GM21529 (cell line): ENCODE results near the gene PPIL6.

Experiments
- ATAC-seq: cut with Tn5 transposase; IDR thresholded peaks from one replicate; pipeline ENCODE4 v1.9.1; 2021; ENCODE audit not compliant: unreplicated experiment

PPIL6 gene

GRCh38 chr6:109406196-109406595 lies 34.2 kb downstream of the PPIL6 start:
- no peak for ATAC-seq

DNA sequence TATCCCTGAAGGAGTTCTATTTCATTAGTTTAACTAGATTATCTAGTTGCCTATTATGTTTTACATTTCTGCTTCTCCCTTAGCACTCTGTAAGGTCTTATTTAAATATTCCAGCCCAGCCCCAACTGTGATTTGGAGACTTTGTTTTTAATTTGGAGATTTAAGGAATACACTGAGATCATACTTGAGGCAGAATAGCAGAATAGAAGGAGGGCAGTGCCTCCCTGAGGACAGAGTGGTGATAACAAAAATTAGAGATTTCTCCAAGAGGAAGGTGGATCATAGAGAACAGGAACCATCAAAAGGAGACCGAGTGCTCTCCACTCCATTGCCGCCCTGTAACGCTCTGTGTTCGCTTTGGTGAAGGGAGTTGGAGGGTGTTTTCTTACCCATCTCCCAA lies 43.4 kb downstream of the PPIL6 start:
- ATAC-seq = no peak

GRCh38 chr6:109396046-109396718 lies 44.2 kb downstream of the PPIL6 start:
- no peak for ATAC-seq

DNA sequence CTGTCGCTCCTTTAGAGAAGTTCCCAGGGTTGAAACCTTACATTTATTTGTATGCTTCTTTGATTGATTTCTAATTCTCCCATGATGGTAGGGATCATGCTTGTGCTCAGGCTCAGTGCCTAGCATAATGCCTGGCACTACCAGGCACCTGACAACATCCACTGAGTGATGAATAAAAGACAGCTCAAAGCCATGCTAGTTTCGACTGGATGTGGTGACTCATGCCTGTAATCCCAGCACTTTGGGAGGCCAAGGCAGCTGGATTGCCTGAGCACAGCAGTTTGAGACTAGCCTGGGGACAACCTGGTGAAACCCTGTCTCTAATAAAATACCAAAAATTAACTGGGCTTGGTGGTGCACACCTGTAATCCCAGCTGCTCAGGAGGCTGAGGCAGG lies 46.5 kb downstream of the PPIL6 start:
- no peak for ATAC-seq

- ATAC-seq = no peak
These were observed 47.1 kb downstream of the PPIL6 start for GRCh38 chr6:109393157-109393885.

GRCh38 chr6:109389650-109390274 lies 50.7 kb downstream of the PPIL6 start:
- ATAC-seq = no peak

DNA sequence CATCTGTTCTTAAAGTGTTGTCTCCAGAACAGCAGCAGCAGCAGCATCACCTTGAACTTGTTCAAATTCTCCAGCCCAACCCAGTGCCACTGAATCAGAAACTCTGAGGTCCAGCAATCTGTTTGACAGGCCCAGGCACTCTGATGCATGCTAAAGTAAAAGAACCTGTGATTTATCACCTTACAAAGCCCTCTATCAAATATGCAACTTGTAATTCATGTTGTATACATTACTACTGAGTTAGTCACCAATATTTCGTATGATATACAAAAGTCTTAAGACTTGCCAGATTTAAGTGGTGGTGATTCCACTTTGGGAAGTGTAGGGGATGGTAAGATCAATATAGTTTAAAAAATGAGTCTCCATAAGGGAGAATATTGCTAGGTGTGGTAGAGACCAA lies 52.2 kb downstream of the PPIL6 start:
- no peak for ATAC-seq

DNA sequence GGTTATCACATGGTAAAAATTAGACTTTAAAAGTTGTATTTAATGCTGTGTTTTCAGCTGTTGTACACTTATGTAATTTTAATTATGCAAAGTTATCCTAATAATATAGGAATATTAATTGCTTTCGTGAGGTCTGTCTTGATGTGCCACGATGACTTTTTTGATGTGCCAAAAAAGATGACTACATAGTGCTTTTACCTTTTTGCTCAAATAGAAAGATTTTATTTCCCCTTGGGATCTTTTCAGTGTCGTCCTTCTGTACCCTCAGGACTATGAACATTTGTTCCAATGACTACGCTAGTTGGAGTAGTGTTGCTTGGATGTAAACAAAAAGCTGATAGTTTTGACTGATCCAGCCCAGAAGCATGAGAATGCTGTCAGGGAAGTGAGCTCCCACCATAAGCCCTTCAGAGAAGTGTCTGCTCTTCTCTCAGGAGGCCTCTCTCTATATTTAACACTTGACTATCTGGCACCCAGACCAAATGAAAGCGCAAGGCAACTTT lies 56.9 kb downstream of the PPIL6 start:
- ATAC-seq = no peak

DNA sequence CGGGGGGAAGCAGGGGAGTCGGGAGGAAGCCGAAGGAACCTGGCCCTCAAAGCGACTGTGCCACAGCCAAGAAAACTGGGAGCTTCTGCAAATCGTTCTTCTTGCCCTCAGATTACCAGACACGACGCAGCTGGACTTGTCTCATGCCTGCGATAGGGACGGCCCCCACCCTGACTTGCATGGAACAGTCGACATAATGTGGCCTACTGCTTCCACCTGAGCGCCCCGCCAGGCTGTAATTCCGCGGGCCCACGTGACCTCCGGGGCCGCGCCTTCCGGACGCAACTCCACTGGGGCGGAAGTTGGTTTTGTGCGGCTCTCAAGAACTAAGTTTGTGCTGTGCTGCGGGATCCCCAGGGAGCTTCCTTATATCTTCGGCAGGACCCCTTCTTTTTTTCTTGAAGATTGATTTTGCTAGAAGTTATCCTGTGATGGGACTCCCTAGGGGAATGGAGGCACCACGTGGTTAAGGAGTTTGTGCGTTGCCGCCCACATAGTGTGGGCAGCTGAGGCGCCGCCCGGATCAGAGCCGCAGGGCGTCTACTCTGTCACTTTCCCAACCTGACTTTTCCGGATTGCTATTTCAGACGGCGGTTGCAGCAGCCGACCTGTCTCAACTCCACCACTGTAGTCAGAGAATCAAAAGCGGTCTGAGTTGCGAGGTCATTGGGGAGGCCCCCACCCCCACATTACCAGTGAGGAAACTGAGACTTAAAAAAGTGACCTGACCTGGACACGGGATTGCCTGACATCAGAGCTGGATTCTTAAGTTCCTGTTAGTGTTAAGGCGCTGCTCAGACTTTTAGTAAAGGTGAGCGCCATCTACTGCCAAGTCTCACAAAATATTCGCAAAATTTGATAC lies 57.6 kb downstream of the PPIL6 start:
- ATAC-seq = peak; percentile 68

- ATAC-seq = peak; percentile 50
These were observed 58.5 kb downstream of the PPIL6 start, which contains the start of gene CD164 for GRCh38 chr6:109381747-109382575. TSS of gene CD164 (minus strand) at chr6:109382467. CDS start at chr6:109382378, 89 bp downstream.

DNA sequence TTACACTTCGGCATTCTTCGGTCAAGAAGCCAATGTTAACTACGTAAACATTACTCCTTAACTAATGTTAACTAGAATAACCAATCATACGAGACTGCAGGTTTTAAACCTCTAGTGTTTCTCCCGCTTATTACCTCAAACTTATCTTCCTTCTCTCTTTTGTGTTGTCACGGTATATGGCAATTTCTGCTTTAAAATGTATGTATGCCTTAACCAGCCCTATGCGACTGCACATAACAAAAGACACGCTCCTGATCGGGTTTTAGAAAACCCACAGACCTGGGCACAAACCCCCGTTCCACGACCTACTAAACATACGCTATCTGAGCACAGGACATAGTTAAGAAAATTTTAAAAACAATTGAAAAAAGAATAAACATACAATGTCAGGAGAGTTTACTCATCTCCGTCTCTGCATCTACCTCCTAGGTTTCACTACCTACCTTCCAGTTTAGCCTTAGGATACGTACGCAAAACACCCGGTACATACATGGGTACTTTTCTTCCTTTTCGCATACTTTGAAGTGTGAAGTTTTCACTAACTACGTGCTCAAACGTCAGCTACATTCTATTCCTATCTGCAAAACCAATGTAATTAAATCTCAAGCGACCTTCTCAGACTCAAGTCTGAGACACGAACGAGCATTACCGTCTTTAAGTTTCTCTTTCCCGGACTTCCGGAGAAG lies 59.2 kb downstream of the PPIL6 start:
- no peak for ATAC-seq

DNA sequence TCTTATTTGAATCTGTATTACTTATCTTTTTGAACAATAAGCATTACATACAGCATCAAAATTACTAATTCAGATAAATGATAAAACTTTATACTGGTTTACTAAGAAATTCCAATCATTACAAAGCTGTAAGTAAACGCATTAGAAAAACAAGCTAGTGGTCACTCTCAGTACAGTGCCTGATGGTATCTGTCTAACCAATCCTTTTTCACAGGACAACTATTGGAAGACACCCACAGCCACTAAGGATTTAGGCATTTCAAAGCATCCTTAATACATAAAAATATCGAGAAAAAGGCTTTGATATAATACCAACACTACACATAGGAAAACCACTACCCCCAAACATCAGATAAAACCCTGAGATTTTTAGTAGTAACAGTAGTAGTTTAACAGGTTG lies 60.7 kb downstream of the PPIL6 start:
- no peak for ATAC-seq

DNA sequence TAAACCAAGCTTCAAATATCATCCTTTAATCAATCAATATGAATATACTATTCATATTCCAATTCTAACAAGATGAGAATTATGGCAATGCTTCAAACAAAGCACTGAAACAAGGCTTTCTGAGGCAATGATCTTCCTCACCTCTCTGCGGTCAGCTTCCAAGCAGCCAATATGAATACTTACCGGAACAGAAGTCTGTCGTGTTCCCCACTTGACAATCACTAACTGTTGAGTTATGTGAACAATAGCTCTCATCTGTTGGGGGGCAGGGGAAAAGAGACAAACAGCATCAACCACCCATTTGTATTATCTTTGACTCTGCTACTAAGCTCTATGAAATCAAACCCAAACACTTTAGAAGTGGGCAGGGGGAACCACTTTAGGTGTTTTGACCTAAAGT lies 62.7 kb downstream of the PPIL6 start:
- ATAC-seq = no peak

DNA sequence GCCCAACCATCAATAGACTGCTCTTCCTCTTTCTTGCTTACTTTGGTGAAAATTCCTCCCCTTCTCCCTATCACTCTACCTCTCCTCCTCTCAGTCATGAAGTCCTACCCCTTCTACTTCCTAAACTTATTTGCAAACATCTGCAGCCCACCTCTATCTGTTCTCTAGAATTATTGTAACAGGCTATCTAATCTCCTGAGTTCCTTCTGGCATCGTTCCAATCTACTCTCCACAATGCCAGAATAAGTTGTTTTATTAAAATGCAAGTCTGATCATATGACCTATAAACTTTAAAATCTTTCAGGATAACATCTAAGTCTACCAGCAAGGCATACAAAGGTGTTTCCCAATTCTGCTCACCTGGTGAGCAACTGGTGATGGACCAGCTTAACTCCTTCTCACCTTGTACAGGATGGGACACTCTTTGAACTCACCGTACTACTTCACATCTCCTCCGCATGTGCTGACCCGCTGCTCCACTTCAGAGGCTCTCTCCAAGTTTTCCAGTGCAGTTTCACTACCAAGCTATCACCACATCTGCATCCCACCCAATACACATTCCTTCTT lies 66.0 kb downstream of the PPIL6 start:
- no peak for ATAC-seq

- ATAC-seq = peak; percentile 99
These were observed 66.7 kb downstream of the PPIL6 start for GRCh38 chr6:109373762-109374161.

GRCh38 chr6:109373331-109373730 lies 67.1 kb downstream of the PPIL6 start:
- peak; percentile 6 for ATAC-seq

DNA sequence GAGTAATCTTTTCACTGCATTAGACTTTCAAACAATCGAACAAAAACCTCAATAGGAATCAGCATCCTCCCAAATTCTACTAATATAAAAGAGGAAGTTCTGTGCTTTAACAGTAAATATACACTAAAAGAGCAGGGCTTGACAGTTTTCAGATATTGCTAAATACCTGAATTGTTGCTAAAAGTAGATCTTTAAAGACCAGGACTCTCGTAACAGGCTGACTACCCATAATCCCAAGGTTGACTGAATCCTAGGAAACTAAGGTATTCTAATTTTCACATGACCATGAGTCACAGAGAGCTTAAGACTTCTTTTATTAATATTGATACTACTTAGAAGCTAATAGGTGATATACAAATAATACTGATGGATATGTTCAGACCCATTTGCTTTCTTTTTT lies 68.3 kb downstream of the PPIL6 start:
- ATAC-seq = no peak

DNA sequence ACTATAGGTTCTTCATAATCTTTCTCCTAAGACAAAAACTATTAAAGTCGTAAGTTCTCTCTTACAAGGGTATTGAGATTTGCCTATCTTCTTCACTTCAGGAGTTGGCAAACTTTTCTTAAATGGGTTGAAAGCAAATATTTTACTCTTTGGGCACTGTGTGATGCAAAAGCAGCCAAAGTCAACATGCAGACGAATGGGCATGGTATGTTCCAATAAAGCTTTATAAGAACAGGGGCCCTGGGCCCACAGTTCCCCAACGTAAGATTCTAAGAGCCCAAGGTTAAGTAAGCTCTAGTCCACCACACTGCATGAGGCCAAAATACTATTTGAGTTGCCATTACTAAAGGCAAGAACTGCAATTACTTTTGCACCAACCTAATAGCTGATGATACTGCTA lies 69.6 kb downstream of the PPIL6 start:
- ATAC-seq = no peak

GRCh38 chr6:109370336-109370735 lies 70.1 kb downstream of the PPIL6 start:
- no peak for ATAC-seq
